GM12874 (cell line): ENCODE results near the gene CRTC2.

ENCODE experiments used
- TF ChIP-seq, protein P1 (sequence below): IDR thresholded peaks from 2 replicates; pipeline ENCODE4 v1.5.1; 2011; ENCODE audit warnings: low read depth, mild to moderate bottlenecking, control low read depth, low read length, moderate library complexity; ENCODE audit not compliant: insufficient read depth

Gene CRTC2

DNA sequence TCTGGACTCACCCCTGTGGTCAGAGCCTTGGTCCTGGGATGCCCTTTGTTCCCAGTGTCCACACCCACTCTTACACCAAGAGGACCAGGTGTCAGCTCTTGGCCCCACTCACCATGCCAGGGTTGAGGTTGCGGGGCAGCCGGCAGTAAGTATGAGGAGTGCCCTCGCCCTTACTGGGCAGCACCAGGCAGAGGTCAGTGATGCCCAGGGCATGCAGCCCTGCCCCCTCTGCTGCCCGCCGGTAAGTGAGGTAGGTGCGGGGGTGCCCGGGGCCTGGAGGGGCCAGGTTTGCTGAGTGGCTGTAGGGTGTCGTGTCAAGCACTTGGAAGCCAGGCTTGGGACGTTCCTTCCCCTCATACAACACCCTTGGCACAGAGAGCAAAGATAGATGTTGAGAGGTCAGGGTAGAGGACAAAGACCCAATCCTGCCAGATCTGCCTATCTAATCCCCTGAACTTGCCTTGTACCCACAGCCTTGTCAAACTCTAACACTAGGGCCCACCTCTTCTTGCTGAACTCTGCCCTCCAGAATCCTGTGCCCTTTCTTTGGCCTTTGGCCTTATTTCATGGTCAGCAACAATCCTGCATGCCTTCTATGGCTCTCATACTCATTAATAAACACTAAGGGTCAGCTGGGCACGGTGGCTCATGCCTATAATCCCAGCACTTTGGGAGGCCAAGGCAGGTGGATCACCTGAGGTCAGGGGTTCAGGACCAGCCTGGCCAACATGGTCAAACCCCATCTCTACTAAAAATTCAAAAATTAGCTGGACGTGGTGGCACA is 15.5 kb downstream of the CRTC2 start:
- TF ChIP-seq, protein P1, sequence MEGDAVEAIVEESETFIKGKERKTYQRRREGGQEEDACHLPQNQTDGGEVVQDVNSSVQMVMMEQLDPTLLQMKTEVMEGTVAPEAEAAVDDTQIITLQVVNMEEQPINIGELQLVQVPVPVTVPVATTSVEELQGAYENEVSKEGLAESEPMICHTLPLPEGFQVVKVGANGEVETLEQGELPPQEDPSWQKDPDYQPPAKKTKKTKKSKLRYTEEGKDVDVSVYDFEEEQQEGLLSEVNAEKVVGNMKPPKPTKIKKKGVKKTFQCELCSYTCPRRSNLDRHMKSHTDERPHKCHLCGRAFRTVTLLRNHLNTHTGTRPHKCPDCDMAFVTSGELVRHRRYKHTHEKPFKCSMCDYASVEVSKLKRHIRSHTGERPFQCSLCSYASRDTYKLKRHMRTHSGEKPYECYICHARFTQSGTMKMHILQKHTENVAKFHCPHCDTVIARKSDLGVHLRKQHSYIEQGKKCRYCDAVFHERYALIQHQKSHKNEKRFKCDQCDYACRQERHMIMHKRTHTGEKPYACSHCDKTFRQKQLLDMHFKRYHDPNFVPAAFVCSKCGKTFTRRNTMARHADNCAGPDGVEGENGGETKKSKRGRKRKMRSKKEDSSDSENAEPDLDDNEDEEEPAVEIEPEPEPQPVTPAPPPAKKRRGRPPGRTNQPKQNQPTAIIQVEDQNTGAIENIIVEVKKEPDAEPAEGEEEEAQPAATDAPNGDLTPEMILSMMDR, result no peak

DNA sequence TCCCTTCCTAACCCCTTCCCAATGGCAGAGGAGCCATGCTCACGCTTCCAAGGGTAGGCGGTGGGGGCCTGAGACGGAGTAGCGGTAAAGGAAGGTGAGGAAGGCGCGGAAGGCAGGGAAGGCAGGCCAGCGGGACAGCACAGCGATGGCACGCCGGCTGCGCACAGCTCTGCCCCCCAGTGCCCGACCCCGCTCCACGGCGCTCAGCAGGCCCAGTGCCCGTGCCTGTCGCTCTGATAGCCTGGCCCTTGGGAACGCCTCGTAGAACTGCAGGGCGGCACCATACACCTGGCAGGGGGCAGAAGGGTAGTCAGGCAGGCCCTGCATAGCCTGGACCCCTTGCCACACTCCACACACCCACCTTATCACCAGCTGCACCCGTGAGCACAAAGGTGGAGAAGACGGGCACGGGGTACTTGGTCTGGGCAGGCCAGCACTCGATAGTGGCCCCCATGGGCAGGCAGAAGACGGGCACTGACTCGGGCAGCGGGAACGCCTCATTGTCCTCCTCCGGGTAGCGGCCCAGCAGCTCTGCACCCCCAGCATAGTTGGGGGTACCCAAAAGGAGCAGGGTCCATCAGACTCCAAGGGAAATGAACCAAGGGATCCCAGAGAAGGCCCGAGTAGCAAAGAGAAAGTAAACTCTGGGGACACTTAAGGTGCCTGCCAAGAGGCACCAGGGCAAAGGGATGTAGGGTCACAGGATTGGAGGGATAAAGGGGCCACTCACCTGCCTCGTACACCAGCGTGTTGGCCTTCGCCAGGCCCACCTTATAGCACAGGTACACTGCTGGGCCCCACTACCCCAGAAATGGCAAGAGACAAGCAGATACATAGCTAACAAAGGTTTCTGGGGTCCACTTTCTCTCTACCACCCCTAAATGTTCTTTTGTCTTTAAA is 16.3 kb downstream of the CRTC2 start:
- TF ChIP-seq, protein P1, result no peak

DNA sequence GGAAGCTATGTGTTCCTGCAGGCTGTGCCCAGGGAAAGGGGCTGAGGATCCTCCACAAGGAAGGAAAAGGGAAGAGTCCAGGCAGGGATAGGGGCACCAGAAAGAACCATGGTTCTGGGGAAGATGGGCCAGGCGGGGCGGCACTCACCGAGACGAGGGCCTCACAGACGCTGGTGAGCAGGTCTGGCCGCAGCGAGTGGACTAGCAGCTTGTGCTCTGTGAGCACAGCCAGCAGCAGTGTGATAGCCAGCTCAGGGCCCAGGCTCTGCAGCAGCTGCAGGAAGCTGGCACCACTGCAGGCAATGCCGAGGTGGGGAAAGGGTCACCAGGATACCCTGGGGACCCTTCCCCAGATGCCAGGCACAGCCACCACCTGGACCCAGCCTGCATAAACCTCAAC is 17.7 kb downstream of the CRTC2 start:
- TF ChIP-seq, protein P1, result no peak

DNA sequence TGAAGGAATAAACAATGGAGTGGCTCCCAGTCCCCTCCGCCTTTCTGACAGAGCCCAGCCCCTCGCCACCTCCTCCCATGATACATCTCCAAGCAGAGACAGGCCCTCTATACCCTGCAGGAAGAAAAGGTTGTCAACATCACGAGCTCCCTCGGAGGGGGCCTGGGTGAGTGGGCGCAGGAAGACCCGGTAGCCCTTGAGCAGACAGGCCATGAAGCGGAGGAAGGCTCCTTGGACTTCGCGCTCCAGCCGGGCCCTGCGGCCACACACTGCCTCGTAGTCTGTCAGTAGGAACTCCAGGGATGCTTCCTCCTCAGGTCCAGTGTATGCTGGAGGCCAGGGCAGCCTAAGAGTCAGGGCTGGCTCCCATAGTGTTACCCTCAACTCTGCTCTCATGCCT is 18.9 kb downstream of the CRTC2 start:
- TF ChIP-seq, protein P1, result no peak

DNA sequence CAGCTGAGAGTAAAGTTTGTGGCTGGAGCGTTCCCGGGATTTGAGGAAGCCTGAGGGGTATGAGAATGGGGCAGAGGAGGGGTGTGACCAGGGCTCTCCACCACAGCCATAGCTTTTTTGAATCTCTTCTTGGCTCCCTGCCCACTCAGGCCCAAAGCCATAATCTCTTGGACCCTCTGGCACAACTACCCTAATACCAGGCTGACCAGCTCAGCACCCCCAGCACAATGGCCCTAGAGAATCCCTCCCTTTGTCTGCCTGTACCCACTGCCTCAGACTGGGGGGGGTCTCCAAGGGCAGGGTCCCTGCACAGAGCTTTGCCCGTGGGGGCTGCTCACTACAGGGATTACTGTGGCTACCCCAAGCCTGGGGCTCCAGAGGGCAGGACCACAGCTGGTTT is 19.4 kb downstream of the CRTC2 start:
- TF ChIP-seq, protein P1, result no peak

DNA sequence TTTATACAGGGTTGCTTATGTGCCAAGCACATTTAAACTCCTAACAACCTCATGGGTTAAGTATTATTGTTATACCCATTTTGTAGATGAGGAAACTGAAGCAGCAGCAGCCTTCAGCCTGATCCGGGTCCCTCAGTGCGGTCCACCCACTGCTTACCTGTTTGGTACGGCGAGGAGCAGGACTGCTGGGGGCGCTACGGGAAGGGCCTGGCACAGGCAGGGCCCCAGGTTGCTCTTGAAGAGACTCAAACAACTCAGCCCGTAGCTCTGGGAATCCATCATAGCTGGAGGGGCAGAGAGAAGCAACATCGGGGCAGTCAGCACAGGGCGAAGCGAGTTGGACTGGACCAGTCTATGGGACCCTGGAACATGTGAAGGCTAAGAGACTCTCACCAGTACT is 21.1 kb downstream of the CRTC2 start:
- TF ChIP-seq, protein P1, result no peak

DNA sequence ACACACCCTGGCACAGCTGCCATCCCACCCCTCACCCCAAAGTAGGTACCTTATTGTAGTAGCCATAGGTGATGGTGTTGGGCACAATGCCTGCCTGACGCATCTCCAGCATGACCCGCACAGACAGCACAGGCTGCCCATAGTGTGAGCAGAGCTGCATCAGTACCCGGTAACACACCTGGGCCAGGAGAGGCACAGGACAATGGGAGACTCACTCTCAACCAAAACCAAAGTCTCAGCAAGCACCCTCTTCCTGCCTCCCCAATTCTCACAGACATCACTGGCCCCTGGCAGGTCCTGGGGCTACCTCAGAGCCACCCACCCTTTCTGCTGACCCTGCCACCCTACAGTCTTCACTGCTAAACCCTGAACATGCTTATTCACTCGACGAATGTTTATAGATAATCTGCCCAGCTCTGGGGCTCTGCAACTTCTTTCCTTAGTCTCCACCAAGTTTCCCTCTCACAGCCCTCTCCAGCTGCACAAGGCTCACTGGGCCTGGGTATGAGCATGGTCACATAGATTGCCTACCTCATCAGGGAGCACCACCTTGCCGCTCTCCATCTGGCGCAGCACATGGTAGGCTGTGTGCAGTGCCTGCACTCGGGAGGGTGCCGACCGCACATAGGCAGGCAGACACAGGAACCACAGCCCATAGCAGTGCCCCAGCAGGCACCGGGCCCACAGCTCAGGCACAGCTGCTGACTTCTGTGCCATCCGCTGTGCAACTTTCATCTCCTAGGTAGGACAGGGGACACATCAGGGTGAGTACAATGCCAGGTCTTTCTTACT is 22.2 kb downstream of the CRTC2 start:
- TF ChIP-seq, protein P1, result no peak
